GM08714 (cell line): ENCODE data around the gene SHISA5.

Experiments used
- H3K4me3 ChIP-seq: fragments of 200-500 bp; sonication (Bioruptor generic); 2 replicates; pipeline ENCODE4 v1.5.1; 2014; ENCODE audit warnings: mild to moderate bottlenecking, low read length, inconsistent platforms
- ZNF274 ChIP-seq: IDR thresholded peaks from 2 replicates; pipeline ENCODE4 v1.6.1; 2012; ENCODE audit warnings: mild to moderate bottlenecking, low read depth, low read length

Gene SHISA5

DNA sequence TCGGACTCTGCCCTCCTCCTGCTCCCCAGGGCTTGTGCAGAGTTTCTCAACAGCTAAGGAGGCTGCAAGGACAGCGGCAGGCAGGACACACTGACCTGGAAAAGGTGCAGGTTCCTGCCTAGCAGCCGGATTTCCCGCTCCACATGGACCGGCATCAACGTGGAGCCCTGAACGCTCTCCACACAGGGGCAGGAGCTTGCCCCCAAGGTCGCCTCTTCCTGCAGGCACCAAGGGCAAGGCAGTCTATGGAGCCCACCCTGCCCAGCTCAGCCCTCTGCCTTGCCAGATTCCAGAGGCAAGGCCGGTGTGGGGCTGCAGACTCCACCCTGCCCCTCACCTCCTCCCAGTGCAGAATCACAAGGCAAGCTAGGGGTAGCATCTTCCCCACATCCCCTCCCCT is 84.8 kb downstream of the SHISA5 start:
- H3K4me3 ChIP-seq, result no peak overlapping the region
- TF ChIP-seq ZNF274, result no peak

GRCh38 chr3:48418651-48419050 is 85.3 kb downstream of the SHISA5 start:
- no peak overlapping the region for H3K4me3 ChIP-seq
- TF ChIP-seq ZNF274, result no peak

GRCh38 chr3:48418140-48418539 is 85.8 kb downstream of the SHISA5 start:
- H3K4me3 ChIP-seq, result no peak overlapping the region
- TF ChIP-seq ZNF274, result no peak
